HS-27A (cell line): Measurements from ENCODE around the gene RAB8A.
A peak's percentile ranks its signal among the peaks of the same experiment; 100 is the strongest.
"Not testable (repeated sequence)": the region's sequence is repeated elsewhere in the genome, so short reads cannot be mapped to it uniquely, and the experiment has no call there.

Experiments used
- DNase-seq: peaks from one replicate; pipeline ENCODE4 v3.0.0-alpha.2; 2012; ENCODE audit warnings: low read depth, missing footprints

Gene RAB8A

DNA sequence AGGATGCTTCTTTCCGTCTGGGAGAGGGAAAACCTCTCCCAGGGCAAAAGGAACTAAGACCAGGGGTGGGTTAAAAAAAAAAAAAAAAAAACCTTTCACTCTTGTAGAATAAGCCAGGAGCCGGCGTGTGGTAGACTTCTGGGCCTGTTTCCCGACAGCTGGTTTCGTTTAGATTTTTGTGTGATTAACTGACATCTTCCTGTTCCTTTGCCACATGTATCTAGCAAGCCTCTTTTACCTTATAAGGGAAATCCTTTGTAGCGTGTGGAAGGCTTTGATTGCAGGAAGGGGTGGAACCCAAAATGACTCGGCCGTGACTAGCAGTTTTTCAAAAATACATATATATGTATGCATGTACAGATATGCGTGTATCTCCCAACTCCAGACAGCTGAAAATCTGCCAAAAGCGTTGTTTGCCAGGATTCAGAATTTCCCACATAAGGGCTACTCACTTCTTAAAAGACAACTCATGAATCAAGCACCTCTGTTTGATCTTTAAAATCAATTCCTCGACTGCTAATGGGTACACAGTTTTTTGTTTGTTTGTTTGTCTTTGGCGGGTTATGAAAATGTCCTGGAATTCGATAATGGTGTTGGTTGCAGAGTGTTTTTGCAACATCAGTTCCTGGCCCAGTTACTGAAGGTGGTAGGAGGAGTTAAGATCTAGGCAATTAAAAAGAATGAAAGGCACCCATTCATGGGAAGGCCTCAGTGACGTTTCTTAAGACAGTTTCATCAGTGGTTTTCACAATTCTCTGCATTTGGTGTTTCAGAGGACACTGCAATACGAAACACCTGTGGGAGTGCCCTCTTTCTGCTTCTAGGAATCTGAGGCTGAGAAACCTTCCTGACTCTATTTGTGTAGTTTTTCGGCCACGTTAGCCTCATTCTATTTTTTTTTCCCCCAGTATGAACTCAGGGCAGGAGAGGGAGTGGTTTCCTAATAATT, 32.7 kb upstream of the RAB8A start:
- DNase-seq = peak; percentile 87

DNA sequence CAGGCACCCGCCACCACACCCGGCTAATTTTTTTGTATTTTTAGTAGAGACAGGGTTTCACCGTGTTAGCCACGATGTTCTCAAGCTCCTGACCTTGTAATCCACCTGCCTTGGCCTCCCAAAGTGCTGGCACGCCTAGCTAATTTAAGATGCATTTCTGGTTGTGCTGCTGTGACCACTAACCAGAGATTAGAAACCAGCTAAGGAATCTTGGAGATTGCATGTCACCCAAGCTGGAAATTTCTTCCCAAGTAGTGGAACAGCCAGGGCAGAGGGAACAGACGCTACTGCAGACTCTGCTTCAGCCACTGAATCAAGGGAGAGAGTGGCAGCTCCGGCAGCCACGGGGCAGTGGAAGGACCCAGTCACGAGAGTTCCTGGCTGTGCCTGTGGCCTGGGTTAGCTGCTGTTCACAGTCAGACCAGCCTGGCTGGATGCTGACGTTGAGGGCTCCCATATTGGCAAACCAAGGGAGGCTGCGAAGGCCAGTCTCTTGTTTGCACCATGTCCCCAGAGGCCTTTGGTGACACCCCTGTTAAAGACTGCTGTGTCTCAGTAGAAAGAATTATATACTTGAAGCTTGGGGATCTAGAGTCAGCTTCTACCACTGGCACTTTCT, 27.5 kb upstream of the RAB8A start:
- DNase-seq = no peak

DNA sequence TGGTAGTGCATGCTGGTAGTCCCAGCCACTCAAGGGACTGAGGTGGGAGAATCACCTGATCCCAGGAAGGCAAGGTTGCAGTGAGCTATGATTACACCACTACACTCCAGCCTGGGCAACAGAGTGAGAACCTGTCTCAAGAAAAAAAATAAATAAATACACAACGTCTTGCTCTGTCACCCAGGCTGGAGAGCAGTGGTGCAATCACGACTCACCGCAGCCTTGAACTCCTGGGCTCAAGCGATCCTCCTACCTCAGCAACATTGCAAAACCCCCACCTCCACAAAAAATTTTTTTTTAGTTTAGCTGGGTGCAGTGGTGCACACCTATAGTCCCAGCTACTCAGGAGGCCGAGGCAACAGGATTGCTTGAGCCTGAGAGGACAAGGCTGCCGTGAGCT, 26.6 kb upstream of the RAB8A start:
- DNase-seq = no peak

DNA sequence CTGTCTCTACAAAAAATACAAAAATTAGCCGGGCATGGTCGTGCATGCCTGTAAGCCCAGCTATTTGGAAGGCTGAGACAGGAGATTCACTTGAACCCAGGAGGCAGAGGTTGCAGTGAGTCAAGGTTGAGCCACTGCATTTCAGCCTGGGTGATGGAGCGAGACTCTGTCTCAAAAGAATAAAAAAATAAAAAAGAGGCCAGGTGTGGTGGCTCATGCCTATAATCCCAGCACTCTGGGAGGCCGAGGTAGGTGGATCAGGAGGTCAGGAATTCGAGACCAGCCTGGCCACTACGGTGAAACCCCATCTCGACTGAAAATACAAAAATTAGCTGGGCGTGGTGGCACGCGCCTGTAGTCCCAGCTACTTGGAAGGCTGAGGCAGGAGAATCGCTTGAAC, 24.3 kb upstream of the RAB8A start:
- DNase-seq = not testable (repeated sequence)

DNA sequence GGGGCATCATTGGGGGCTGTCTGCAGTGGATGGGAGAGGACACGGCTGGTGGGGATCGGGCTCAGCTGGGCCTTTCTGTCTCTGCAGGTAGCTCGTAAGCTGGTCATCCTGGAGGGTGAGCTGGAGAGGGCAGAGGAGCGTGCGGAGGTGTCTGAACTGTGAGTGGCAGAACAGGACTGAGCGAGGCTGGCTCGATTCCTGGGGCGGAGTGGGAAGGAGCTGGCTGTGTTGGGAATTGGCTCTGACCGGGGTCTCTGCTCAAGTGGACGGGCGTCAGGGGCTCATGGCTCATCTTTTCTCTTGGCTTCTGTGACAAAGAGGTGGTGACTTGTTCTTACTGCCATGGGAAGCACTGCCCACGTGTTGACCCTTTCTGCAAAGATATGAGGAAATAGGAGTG, 23.7 kb upstream of the RAB8A start:
- DNase-seq = no peak

DNA sequence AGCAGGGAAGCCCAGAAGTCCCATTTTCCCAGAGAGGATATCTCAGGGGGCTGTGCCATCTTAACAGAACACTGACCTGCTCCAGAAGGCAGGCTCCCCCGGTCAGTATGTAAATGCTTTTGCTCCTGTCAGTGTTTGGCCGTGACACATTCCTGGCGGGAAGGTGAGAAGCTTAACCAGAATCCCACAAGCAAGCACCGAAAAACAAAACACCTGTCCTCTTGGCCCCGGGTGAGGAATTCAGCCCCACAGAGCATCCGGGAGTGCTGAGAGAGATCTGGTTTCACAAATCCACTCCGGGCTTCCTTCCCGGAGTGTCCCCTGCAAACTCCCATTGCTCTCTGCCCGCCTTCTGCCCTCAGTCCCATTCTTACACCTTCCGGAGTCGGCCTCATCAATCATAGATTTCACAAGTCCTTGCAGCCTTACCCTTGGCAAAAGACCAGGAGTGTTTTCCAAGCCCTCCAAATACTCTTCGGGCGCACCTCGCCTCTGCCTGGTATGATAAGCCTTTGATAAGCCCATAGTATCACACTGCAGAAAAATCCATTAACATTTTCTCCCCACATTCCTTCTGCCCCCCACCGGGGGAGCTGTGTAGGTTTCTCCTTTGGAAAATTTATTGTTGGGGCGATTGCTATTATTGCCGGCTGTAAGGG, 23.2 kb upstream of the RAB8A start:
- DNase-seq = no peak

DNA sequence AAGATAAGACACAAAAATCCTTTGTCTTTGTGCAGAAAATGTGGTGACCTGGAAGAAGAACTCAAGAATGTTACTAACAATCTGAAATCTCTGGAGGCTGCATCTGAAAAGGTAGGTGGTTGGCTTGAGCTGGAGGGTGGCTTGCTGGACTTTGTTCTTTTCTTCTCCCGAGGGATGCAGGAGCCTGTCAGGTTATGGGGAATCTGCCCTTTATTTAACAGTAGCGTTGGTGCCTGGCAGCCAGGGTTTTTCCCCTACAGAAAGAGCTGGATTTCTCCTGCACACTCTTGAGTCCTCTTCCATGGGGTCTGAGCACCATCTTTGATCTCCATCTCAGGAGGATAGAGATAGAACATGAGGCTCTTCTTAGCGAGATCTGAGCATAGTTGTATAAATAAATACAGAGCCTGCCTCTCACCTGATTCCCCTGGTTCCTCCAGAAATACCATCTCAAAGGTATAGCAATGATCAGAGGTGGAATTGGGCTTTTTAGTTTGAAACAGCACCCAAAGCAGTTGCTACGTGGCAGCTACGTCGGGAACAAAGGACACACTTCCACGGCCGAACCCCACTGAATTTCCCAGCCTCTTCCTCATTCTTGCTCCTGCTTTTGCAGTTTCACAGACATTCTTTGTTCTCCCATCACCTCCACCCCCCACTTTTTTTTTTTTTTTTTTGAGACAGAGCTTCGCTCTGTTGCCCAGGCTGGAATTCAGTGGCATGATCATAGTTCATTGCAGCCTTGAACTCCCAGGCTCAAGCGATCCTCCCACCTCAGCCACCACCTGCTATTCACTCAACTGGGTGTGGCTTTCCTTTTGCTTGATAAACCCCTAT, 22.5 kb upstream of the RAB8A start:
- no peak for DNase-seq

DNA sequence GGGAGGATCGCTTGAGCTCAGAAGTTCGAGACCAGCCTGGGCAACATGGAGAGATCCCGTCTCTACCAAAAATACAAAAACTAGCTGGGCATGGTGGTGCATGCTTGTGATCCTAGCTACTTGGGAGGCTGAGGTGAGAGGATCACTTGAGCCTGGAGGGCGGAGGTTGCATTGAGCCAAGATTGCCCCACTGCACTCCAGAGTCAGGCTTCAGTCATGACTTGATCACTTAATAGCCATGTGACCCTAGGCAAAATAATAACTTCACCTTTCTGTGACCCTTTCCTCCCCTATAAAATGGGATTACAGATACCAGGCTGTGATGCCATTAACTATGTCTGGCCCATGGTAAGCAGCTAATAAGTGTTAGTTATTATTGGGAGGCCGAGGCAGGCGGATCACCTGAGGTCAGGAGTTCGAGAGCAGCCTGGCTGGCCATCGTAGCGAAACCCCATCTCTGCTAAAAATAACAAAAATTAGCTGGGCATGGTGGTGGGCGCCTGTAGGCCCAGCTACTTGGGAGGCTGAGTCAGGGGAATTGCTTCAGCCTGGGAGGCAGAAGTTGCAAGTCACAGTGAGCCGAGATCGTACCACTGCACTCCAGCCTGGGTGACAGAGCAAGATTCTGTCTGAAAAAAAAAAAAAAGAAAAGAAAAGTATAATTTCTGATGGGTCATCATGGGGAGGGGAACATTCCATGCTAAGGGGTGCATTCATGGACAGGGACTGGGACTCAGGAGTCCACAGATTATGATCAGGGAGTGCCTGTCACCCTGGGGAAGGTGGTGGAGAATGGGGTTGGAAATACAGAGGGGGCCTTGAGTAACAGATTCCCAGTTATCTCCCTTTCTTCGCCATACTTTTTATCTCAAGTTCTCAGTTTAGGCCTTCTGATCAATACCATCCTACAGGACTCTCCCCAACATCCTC, 19.9 kb upstream of the RAB8A start:
- DNase-seq = no peak

DNA sequence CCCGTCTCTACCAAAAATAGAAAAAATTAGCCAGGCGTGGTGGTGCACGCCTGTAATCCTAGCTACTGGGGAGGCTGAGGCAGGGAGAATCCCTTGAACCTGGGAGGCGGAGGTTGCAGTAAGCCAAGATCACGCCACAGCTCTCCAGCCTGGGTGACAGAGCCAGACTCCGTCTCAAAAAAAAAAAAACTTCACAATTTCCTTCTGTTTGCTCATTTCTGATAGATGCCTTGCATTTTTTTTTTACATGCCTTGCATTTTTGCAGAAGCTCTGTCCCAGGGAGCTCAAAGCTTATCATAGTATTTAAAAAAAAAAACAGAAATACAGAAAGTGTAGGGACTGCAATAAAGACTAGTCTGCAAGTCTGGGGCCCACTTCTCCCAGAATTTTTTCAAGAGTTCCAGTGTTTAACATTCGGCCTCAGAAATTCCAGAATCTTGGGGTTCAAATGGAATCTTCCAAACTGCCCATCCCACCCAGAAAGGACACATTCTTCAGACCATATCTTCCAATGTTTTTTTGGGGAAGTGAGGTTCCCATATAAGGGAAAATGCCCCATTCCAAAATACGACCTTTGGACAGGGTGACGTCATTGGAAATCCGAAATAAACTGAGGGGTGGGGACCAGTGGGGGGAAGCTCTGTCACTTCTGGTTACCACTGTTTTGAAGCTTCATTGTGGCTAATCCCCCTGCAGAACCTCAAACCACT, 17.2 kb upstream of the RAB8A start:
- DNase-seq = no peak

DNA sequence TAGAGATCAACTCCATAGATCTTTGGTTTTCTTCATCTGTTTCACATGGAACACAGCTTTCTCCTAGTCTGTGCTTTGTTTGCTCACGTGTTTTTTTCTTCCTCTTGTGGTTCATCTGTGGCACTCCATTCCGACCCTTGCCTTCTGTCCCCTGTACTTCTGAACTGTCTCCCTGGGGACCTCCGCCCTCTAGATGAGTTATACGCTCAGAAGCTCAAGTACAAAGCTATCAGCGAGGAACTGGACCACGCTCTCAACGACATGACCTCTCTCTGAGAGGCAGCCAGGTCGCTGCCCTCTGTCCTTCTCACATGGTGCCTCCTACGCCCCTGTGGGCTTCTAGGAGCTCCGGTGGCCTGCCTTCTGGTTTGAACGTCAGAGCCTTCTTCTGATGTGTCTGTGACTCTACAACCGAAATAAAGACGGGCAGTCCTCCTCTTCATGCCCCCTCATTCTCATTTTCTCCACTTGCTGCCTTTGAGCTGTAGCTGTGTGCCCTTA, 16.6 kb upstream of the RAB8A start:
- no peak for DNase-seq

DNA sequence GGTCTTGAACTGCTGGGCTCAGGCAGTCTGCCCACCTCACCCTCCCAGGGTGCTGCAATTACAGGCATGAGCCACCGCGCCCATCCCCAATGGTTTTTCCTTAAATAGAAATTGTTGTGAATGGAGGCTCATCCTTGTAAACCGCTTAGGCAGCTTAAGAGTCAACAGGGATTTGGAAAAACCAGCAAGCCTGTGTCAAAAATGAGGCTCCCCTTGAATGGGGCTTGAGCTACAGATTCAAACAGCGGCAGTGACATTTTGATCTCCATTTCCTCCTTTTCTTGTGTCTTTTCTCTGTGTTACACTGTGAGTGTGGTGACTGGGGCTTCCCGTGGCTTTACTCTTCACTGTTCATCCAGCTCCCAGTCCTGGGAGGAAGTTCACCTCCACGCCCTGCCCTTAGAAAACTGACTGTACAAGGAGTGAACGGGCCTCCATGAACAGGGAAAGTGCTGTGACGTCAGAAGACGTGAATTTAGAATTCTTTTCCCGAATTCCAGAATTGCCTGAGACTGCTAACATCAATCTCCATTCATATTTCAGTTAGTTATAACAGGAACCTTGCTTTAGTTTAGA, 15.3 kb upstream of the RAB8A start:
- no peak for DNase-seq

DNA sequence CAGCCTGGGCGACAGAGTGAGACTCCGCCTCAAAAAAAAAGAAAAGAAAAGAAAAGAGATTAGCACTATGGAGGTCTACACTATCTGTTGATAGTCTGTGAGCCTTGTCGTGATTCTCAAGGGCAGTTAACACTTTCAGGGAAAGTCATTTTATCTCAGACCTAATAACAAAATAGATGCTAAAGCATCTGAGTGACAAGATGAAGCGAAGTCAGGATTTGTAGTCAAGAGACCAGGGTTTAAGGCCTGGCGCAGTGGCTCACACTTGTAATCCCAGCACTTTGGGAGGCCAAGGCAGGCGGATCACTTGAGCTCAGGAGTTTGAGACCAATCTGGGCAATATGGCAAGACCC, 13.3 kb upstream of the RAB8A start:
- DNase-seq = no peak

DNA sequence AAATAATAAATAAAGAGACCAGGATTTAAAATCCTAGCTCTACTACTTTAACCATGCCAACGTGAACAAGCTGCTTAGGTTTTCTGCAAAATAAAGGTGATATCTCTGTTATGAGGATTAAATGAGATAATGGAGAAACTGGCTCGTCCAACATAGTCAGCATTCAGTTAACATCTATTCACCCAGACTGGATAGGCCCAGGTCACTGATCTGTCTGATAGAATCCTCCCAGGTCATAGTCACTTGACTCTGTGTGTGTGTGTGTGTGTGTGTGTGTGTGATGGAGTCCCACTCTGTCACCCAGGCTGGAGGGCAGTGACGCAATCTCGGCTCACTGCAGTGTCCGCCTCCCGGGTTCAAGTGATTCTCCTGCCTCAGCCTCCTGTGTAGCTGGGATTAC, 12.9 kb upstream of the RAB8A start:
- DNase-seq = no peak

DNA sequence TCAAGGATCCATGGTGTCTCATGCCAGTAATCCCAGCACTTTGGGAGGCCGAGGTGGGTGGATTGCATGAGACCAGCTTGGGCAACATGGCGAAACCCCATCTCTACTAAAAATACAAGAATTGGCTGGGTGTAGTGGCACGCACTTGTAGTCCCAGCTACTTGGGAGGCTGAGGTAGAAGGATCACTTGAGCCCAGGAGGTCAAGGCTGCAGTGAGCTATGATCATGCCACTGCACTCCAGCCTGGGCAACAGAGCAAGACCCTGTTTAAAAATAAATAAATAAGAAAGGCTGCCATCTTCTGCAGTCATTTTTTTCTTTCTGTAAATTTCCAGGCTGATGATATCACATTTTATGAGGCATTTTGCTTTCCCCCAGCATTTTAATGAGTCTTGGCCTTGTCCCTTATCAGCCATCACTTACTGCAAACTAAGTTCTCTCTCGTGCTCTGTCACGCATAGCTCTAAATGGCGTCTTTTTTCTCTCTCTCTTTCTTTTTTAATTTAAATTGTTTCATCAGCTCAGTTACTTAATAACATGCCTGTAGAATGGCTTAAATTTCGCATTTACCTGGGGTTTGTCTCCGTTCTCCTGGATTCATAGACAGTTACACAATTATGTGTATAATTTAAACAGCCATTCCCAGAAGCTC, 12.2 kb upstream of the RAB8A start:
- DNase-seq = not testable (repeated sequence)

DNA sequence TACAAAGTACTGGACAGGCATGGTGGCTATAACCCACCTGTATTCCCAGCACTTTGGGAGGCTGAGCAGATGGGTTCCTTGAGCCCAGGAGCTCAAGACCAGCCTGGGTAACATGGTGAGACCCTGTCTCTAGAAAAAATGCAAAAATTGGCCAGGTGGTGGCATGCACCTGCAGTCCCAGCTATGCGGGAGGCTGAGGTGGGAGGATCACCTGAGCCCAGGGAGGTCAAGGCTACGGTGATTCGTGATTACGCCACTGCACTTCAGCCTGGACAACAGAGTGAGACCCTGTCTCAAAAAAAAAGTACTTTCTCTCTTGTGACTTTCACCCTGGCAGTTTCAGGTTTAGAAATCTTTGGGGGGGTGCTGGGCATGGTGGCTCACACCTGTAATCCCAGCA, 11.2 kb upstream of the RAB8A start:
- no peak for DNase-seq

DNA sequence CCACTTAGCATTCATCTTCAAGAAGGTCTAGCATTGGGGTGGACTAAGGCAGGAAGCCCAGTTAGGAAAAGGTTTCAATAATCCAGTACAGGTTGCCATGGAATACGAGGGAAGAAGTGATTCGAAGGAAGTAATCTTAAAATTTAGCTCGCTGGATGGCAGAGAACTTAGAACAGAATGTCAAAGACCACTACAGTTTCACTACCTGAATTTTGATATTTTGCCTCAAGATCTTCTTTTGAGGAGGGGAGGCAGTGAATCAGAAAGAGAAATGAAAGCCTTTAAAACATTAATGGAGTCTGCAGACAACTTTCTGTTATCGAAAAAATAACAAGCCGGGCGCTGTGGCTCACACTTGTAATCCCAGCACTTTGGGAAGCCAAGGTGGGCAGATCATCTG, 7.0 kb upstream of the RAB8A start:
- no peak for DNase-seq

DNA sequence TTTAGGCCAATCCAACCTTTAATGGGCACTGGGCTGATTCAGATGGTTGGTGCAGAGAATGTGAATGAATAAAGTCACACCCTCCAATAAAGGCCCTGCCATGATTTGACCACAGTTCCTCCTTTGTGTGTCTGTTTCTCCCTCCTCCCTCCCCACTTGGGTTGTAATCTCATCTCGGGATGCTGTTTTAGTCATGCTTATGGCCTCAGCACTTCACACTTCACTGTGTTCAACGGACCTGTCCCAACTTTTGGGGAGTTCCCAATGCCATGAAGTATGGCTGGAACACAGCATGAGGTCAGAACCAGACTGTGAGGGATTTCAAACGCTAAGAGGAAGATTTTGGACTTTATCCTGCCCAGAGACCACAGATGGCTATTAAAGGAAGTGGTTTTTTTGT, 5.6 kb upstream of the RAB8A start:
- no peak for DNase-seq

DNA sequence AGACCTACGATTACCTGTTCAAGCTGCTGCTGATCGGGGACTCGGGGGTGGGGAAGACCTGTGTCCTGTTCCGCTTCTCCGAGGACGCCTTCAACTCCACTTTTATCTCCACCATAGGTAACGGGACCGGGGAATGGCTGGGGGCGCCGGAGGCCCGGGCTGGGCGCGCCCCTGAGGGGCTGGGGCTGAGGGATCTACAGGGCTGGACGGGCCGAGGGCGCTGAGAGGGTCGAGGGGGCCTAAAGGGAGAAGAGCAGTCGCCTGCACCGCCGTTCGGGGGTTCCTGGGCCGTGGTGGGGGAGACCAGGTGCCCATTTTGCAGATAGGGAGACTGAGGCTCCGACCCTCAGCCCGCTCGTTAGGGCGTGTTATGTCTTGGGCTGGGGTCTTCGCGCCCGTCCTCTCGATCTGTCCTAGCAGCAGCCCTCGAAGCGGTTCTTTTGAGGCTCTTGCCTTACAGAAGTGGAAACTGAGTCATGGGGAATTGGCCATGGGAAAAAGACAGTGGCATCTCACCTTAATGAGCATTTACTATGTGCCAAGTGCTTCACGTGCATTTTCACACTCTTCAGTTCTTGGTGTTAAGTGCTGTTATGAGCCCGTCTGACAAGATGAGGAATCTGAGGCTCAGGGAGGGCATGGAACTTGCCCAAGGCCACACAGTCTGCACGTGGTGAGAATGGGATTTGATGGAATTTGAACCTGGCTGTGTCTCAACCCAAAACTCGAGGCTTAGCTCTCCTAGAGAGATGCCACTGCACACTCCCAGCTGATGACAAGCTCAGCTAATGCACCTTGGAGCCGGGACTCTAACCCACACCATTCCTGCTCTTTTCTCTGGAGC, 442 bp downstream of the RAB8A start:
- DNase-seq = no peak
